Mesothelial cell of epicardium (in vitro differentiated cells): Measurements from ENCODE around the gene NFRKB. TPM values are rescaled to one million over a fixed set of nuclear protein-coding genes. Genes with fewer than 3 reads are reported as not detected.
A peak's percentile ranks its signal among the peaks of the same experiment; 100 is the strongest.
"Not testable (repeated sequence)": the region's sequence is repeated elsewhere in the genome, so short reads cannot be mapped to it uniquely, and the experiment has no call there.

Experiments
- DNase-seq, 2 experiments: peaks; one replicate each; pipeline ENCODE4 v3.0.0; 2021; ENCODE audit warnings: low spot score in 2 of 2; ENCODE audit not compliant: unreplicated experiment in 2 of 2
- H3K27ac Mint-ChIP-seq: 2 replicates; pipeline ENCODE4 v1.8.0; 2021; ENCODE audit warnings: mixed read lengths
- H3K27me3 Mint-ChIP-seq: 2 replicates; pipeline ENCODE4 v1.8.0; 2021; ENCODE audit warnings: low read depth, mixed read lengths
- H3K36me3 Mint-ChIP-seq: 2 replicates; pipeline ENCODE4 v1.8.0; 2021; ENCODE audit warnings: mixed read lengths
- H3K4me1 Mint-ChIP-seq: 2 replicates; pipeline ENCODE4 v1.8.0; 2021; ENCODE audit warnings: mixed read lengths
- H3K4me3 Mint-ChIP-seq: 2 replicates; pipeline ENCODE4 v1.8.0; 2021; ENCODE audit warnings: mild to moderate bottlenecking, moderate library complexity, mixed read lengths
- H3K9me3 Mint-ChIP-seq: 2 replicates; pipeline ENCODE4 v1.8.0; 2021; ENCODE audit warnings: mixed read lengths
- CTCF ChIP-seq: fragments of 200-600 bp; sonication (generic); IDR thresholded peaks from one replicate; pipeline ENCODE4 v1.5.0; 2021; ENCODE audit warnings: antibody characterized with exemption; ENCODE audit not compliant: unreplicated experiment
- total RNA-seq: library from RNA; stranded (reverse); gene quantifications from 3 replicates; pipeline ENCODE4 v1.2.1, GENCODE V29; 2021

Gene NFRKB
- total RNA-seq, 1 donor from 2014 or later, result 53.6 TPM

GRCh38 chr11:129880311-129880710, 15.1 kb downstream of the NFRKB start:
- Mint-ChIP-seq H3K27ac (no peak overlapping the region), H3K9me3 (no peaks in the 10 kb centered on the region), H3K4me1 (no peaks in the 10 kb centered on the region), H3K36me3 (peaks cover 53% of the 10 kb centered on the region), H3K4me3 (no peak overlapping the region), H3K27me3 (no peaks in the 10 kb centered on the region)
- DNase-seq, result no peak
- no peak for TF ChIP-seq CTCF

GRCh38 chr11:129871914-129872313, 23.5 kb downstream of the NFRKB start:
- Mint-ChIP-seq H3K27ac (no peak overlapping the region), H3K9me3 (no peaks in the 10 kb centered on the region), H3K36me3 (peaks cover 48% of the 10 kb centered on the region), H3K4me1 (peaks cover 4% of the 10 kb centered on the region), H3K27me3 (no peaks in the 10 kb centered on the region), H3K4me3 (no peak overlapping the region)
- DNase-seq, result no peak
- no peak for TF ChIP-seq CTCF

- not testable (repeated sequence) for H3K9me3 Mint-ChIP-seq, H3K4me3 Mint-ChIP-seq, DNase-seq, H3K27me3 Mint-ChIP-seq
- H3K4me1 Mint-ChIP-seq, result peaks cover 14% of the 10 kb centered on the region
- H3K36me3 Mint-ChIP-seq, result peaks cover 60% of the 10 kb centered on the region
- H3K27ac Mint-ChIP-seq, result peak overlapping the region; percentile 49
These were observed 26.8 kb downstream of the NFRKB start for GRCh38 chr11:129868626-129869025.

DNA sequence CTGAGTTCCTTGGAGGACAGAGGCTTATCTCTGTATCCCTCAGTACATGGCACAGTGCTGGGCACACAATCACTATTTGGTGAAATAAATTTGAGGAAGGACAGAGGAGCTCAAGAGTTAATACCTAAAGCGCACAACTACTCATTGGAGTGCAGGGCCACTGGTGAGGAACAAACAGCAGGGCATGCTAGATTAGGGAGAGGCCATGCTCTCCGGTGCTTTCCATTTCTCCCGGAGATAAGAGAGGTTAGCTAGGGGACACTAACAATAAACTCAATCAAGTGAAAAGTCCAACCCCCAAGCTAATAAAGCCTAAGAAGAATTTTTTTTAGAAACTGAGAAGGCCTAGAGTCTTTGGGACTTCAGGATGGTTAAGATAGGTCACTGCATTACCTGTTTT, 29.1 kb downstream of the NFRKB start:
- H3K9me3 Mint-ChIP-seq, result no peaks in the 10 kb centered on the region
- H3K27me3 Mint-ChIP-seq, result no peaks in the 10 kb centered on the region
- peaks cover 29% of the 10 kb centered on the region for H3K4me1 Mint-ChIP-seq
- no peak overlapping the region for H3K4me3 Mint-ChIP-seq
- peak overlapping the region; percentile 78 for H3K27ac Mint-ChIP-seq
- H3K36me3 Mint-ChIP-seq, result peaks cover 53% of the 10 kb centered on the region
- no peak for TF ChIP-seq CTCF
- no peak for DNase-seq

- Mint-ChIP-seq H3K27ac (peak overlapping the region; percentile 78), H3K36me3 (peaks cover 49% of the 10 kb centered on the region), H3K4me1 (peaks cover 31% of the 10 kb centered on the region), H3K27me3 (no peaks in the 10 kb centered on the region), H3K9me3 (no peaks in the 10 kb centered on the region), H3K4me3 (no peak overlapping the region)
- no peak for TF ChIP-seq CTCF
- no peak for DNase-seq
These were observed 29.7 kb downstream of the NFRKB start for GRCh38 chr11:129865701-129866100.

DNA sequence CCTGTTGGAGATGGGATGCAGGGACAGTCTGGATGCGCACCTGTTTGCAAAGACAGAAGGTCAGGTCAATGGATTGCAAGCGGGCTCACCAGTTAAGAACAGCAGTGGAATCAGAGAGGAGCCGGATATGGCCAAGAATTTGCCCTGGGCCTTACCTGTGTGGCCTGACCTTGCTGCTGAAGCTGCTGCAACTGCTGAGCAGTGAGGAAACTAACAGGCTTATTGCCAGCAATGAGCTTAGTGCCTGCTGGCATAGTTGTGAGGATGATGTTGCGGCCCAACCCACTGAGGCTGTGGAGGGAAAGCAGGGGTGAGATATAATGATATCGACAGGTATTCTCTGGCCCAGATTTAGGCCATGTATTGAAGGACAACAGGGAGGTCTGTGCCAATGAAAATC, 30.6 kb downstream of the NFRKB start:
- Mint-ChIP-seq H3K27ac (peak overlapping the region; percentile 48), H3K27me3 (no peaks in the 10 kb centered on the region), H3K4me3 (no peak overlapping the region), H3K4me1 (peaks cover 31% of the 10 kb centered on the region), H3K36me3 (peaks cover 48% of the 10 kb centered on the region), H3K9me3 (no peaks in the 10 kb centered on the region)
- DNase-seq, result no peak
- TF ChIP-seq CTCF, result no peak
